ENCODE measurements around the gene MED28. TPM values are rescaled to one million over a fixed set of nuclear protein-coding genes. Genes with fewer than 3 reads are reported as not detected.

The MED28 gene
- total RNA-seq, 4 donors from 2014 or later, result 11.1 to 25.5 (median 19.4) TPM

GRCh38 chr4:17580969-17581368, 33.5 kb upstream of the MED28 start:
- 72 to 84% methylated on average over 6 to 7 of the region's 7 CpGs for WGBS, 2 donors (ENCODE audit: low coverage in 1 of 2)
- Histone ChIP-seq H3K4me3 (no peak overlapping the region), H3K4me1 (peaks cover 0 to 36% (median 20%) of the 10 kb centered on the region in 4 donors), H3K27me3 (no peaks in the 10 kb centered on the region), H3K9me3 (no peaks in the 10 kb centered on the region), H3K36me3 (peaks cover 0 to 44% (median 20%) of the 10 kb centered on the region in 4 donors), H3K27ac (peak overlapping the region in 1 of 4 donors; percentile 97)
- intact Hi-C loops (cut with DNase I; ENCODE audit: low total_unique reads) (no loop called here), in situ Hi-C loops (cut with MboI; ENCODE audit: low pct_ligation_motif_present in 1 of 4, low pct_unique_long_range_greater_than_20kb in 1 of 4, low sequenced_read_pairs in 3 of 4) (loop anchor here in 2 of 4 donors (25.0 kb wide), 2 partner anchors 231 to 431 kb away; partner anchors contain the start of genes LCORL (in 2 of the 2), DCAF16 (in 1 of the 2) and NCAPG (in 1 of the 2))
- no peak for DNase-seq
- TF ChIP-seq POLR2A (IDR thresholded peaks at IDR 0.05) (no peak), CTCF (IDR thresholded peaks at IDR 0.05) (no peak), POLR2AphosphoS5 (IDR thresholded peaks at IDR 0.05) (no peak), EP300 (IDR thresholded peaks at IDR 0.05; ENCODE audit: low read depth) (no peak)

GRCh38 chr4:17583276-17583675, 31.2 kb upstream of the MED28 start:
- WGBS, 2 donors (ENCODE audit: low coverage in 1 of 2), result 94 to 100% methylated on average over 6 to 9 of the region's 9 CpGs
- Histone ChIP-seq H3K4me3 (no peak overlapping the region), H3K27ac (no peak overlapping the region), H3K9me3 (no peaks in the 10 kb centered on the region), H3K27me3 (no peaks in the 10 kb centered on the region), H3K4me1 (peaks cover 0 to 27% (median 10%) of the 10 kb centered on the region in 4 donors), H3K36me3 (peaks cover 0 to 61% (median 26%) of the 10 kb centered on the region in 4 donors)
- in situ Hi-C loops (cut with MboI; ENCODE audit: low pct_ligation_motif_present in 1 of 4, low pct_unique_long_range_greater_than_20kb in 1 of 4, low sequenced_read_pairs in 3 of 4), result loop anchor here in 2 of 4 donors (25.0 kb wide), 2 partner anchors 229 to 429 kb away; partner anchors contain the start of genes LCORL (in 2 of the 2), DCAF16 (in 1 of the 2) and NCAPG (in 1 of the 2)
- TF ChIP-seq CTCF (IDR thresholded peaks at IDR 0.05), result no peak
- no peak for TF ChIP-seq POLR2A (IDR thresholded peaks at IDR 0.05)
- TF ChIP-seq POLR2AphosphoS5 (IDR thresholded peaks at IDR 0.05), result no peak
- no peak for TF ChIP-seq EP300 (IDR thresholded peaks at IDR 0.05; ENCODE audit: low read depth)
- intact Hi-C loops (cut with DNase I; ENCODE audit: low total_unique reads), result no loop called here
- DNase-seq, result no peak

- no peak overlapping the region for H3K27ac ChIP-seq
- TF ChIP-seq CTCF (IDR thresholded peaks at IDR 0.05), result no peak
- TF ChIP-seq EP300 (IDR thresholded peaks at IDR 0.05; ENCODE audit: low read depth), result no peak
- TF ChIP-seq POLR2A (IDR thresholded peaks at IDR 0.05), result no peak
- TF ChIP-seq POLR2AphosphoS5 (IDR thresholded peaks at IDR 0.05), result no peak
- WGBS, 2 donors (ENCODE audit: low coverage in 1 of 2), result 94% methylated on average over 4 of the region's 4 CpGs; no CpG with 5 or more reads in 1 of the 2 donors
- peaks cover 0 to 68% (median 29%) of the 10 kb centered on the region in 4 donors for H3K36me3 ChIP-seq
- H3K27me3 ChIP-seq, result no peaks in the 10 kb centered on the region
- no peaks in the 10 kb centered on the region for H3K9me3 ChIP-seq
- no peak overlapping the region for H3K4me3 ChIP-seq
- H3K4me1 ChIP-seq, result peaks cover 0 to 20% (median 6%) of the 10 kb centered on the region in 4 donors
- in situ Hi-C loops (cut with MboI; ENCODE audit: low pct_ligation_motif_present in 1 of 4, low pct_unique_long_range_greater_than_20kb in 1 of 4, low sequenced_read_pairs in 3 of 4), result loop anchor here in 2 of 4 donors (25.0 kb wide), 2 partner anchors 228 to 428 kb away; partner anchors contain the start of genes LCORL (in 2 of the 2), DCAF16 (in 1 of the 2) and NCAPG (in 1 of the 2)
- no peak for DNase-seq
- intact Hi-C loops (cut with DNase I; ENCODE audit: low total_unique reads), result no loop called here
Observed at GRCh38 chr4:17583941-17584340, 30.5 kb upstream of the MED28 start.

- Histone ChIP-seq H3K9me3 (no peaks in the 10 kb centered on the region), H3K4me1 (peaks cover 0 to 13% (median 3%) of the 10 kb centered on the region in 4 donors), H3K27ac (no peak overlapping the region), H3K27me3 (no peaks in the 10 kb centered on the region), H3K36me3 (peaks cover 0 to 73% (median 29%) of the 10 kb centered on the region in 4 donors), H3K4me3 (no peak overlapping the region)
- no peak for TF ChIP-seq POLR2A (IDR thresholded peaks at IDR 0.05)
- TF ChIP-seq POLR2AphosphoS5 (IDR thresholded peaks at IDR 0.05), result no peak
- TF ChIP-seq CTCF (IDR thresholded peaks at IDR 0.05), result no peak
- TF ChIP-seq EP300 (IDR thresholded peaks at IDR 0.05; ENCODE audit: low read depth), result no peak
- 93 to 96% methylated on average over 6 to 10 of the region's 10 CpGs for WGBS, 2 donors (ENCODE audit: low coverage in 1 of 2)
- in situ Hi-C loops (cut with MboI; ENCODE audit: low pct_ligation_motif_present in 1 of 4, low pct_unique_long_range_greater_than_20kb in 1 of 4, low sequenced_read_pairs in 3 of 4), result loop anchor here in 2 of 4 donors (25.0 kb wide), 2 partner anchors 228 to 428 kb away; partner anchors contain the start of genes LCORL (in 2 of the 2), DCAF16 (in 1 of the 2) and NCAPG (in 1 of the 2)
- no peak for DNase-seq
- intact Hi-C loops (cut with DNase I; ENCODE audit: low total_unique reads), result no loop called here
Observed at GRCh38 chr4:17584521-17585213, 29.8 kb upstream of the MED28 start.

All from transverse colon (tissue), 4 donors.